ENCODE results near the gene MACF1. TPM values are rescaled to one million over a fixed set of nuclear protein-coding genes. Genes with fewer than 3 reads are reported as not detected.
"Not testable (repeated sequence)": the region's sequence is repeated elsewhere in the genome, so short reads cannot be mapped to it uniquely, and the experiment has no call there.

The MACF1 gene
- total RNA-seq, 1 experiment from 2014 or later = 189 TPM

DNA sequence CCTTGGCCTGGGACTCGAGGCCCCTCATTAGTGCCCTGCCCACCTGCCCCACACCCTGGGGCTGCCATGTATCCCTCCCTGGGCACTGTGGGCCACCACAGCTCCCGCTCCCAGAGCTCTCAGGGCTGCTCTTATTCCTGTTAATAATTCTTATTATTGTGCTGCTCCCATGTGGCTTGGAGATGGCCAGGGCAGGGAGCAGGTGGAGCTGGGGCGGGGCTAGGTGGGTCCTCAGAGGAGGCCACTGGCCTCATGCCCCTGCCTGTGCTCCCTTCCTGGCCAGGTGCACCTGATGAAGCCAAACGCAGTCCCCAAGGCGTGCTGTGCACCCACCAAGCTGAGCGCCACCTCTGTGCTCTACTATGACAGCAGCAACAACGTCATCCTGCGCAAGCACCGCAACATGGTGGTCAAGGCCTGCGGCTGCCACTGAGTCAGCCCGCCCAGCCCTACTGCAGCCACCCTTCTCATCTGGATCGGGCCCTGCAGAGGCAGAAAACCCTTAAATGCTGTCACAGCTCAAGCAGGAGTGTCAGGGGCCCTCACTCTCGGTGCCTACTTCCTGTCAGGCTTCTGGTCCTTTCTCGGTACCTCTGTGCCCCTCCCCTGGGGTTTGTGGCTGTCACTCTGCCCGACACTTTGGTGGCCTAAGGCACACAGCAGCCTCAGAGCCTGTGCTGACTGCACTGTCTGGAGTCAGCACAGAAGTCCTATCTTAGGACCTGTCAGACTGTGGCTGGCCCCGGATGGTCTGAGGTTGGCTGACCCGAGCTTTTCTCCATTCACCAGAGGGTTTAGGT, 321.1 kb downstream of the MACF1 start:
- Histone ChIP-seq H4K20me1 (ENCODE audit: insufficient read depth) (no peaks in the 10 kb centered on the region), H3K9me3 (ENCODE audit: insufficient read depth, low read depth) (no peaks in the 10 kb centered on the region), H3K79me2 (ENCODE audit: low read depth) (no peaks in the 10 kb centered on the region), H3K4me2 (no peak overlapping the region), H3K36me3 (ENCODE audit: low read depth) (no peaks in the 10 kb centered on the region), H3K27ac (no peak overlapping the region), H3K4me1 (replicated peaks; ENCODE audit: insufficient read depth) (no peaks in the 10 kb centered on the region), H2AFZ (no peak overlapping the region), H3K9me2 (ENCODE audit: insufficient read depth) (no peaks in the 10 kb centered on the region), H3K27me3 (ENCODE audit: insufficient read depth, low read depth) (no peaks in the 10 kb centered on the region), H3F3A (ENCODE audit: insufficient read depth, low read depth) (no peaks in the 10 kb centered on the region), H3K4me3 (no peak overlapping the region)
- CTCF ChIA-PET = no interaction called here
- POLR2A ChIA-PET (ENCODE audit: unreplicated experiment) = interaction anchor here (0.6 kb wide), 1 partner anchor 70 kb away, joined by 8 read pairs; no protein-coding TSS in a partner anchor
- intact Hi-C loops (cut with micrococcal nuclease; ENCODE audit: unreplicated experiment) = no loop called here
- no peak for TF ChIP-seq EZH2 (IDR thresholded peaks at IDR 0.05; ENCODE audit: low read depth)
- BruUV-seq (replicated peaks) = no TSS peak
- no peak for DNase-seq

DNA sequence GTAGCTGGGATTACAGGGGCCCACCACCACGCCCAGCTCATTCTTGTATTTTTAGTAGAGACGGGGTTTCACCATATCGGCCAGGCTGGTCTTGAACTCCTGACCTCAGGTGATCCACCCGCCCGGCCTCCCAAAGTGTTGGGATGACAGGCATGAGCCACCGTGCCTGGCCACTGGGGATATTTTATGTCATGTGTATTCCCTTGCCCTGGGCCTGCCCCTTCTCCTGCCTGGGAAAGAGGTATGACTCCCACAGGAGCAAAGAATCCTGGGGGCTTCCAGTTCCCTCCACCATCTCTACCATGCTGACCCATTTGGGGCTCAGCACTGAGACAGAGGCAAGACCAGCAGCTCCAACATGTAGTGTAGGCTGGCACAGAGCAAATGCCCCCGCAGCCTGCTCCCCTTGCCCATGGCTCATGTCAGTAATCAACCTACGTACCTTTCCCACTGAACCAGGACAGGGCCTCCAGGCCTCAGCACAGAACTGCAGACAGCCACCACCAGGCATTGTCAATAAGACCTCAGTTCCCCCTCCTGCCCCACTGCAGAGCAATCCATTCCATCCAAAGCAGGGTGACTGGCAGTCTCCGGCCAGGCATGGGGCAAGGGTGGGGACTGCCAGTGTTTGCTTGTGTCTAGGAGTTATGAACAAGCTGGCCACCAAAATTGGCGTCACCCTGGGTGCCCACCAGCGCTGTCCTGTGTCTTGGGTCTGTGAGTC, 322.1 kb downstream of the MACF1 start:
- no peaks in the 10 kb centered on the region for H3K36me3 ChIP-seq (ENCODE audit: low read depth)
- TF ChIP-seq, protein P1, sequence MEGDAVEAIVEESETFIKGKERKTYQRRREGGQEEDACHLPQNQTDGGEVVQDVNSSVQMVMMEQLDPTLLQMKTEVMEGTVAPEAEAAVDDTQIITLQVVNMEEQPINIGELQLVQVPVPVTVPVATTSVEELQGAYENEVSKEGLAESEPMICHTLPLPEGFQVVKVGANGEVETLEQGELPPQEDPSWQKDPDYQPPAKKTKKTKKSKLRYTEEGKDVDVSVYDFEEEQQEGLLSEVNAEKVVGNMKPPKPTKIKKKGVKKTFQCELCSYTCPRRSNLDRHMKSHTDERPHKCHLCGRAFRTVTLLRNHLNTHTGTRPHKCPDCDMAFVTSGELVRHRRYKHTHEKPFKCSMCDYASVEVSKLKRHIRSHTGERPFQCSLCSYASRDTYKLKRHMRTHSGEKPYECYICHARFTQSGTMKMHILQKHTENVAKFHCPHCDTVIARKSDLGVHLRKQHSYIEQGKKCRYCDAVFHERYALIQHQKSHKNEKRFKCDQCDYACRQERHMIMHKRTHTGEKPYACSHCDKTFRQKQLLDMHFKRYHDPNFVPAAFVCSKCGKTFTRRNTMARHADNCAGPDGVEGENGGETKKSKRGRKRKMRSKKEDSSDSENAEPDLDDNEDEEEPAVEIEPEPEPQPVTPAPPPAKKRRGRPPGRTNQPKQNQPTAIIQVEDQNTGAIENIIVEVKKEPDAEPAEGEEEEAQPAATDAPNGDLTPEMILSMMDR (conservative IDR thresholded peaks at IDR 0.05) = no peak
- H3K9me2 ChIP-seq (ENCODE audit: insufficient read depth) = no peaks in the 10 kb centered on the region
- H3K79me2 ChIP-seq (ENCODE audit: low read depth) = no peaks in the 10 kb centered on the region
- POLR2A ChIA-PET (ENCODE audit: unreplicated experiment) = interaction anchor here (0.6 kb wide), 1 partner anchor 69 kb away, joined by 8 read pairs; no protein-coding TSS in a partner anchor
- no peaks in the 10 kb centered on the region for H3K9me3 ChIP-seq (ENCODE audit: insufficient read depth, low read depth)
- H3K4me3 ChIP-seq = no peak overlapping the region
- H3K27ac ChIP-seq = no peak overlapping the region
- H2AFZ ChIP-seq = no peak overlapping the region
- intact Hi-C loops (cut with micrococcal nuclease; ENCODE audit: unreplicated experiment) = no loop called here
- H3K4me2 ChIP-seq = no peak overlapping the region
- H3K27me3 ChIP-seq (ENCODE audit: insufficient read depth, low read depth) = no peaks in the 10 kb centered on the region
- BruUV-seq (replicated peaks) = no TSS peak
- CTCF ChIA-PET = no interaction called here
- no peak for DNase-seq
- H3F3A ChIP-seq (ENCODE audit: insufficient read depth, low read depth) = no peaks in the 10 kb centered on the region
- H4K20me1 ChIP-seq (ENCODE audit: insufficient read depth) = no peaks in the 10 kb centered on the region
- no peaks in the 10 kb centered on the region for H3K4me1 ChIP-seq (replicated peaks; ENCODE audit: insufficient read depth)

DNA sequence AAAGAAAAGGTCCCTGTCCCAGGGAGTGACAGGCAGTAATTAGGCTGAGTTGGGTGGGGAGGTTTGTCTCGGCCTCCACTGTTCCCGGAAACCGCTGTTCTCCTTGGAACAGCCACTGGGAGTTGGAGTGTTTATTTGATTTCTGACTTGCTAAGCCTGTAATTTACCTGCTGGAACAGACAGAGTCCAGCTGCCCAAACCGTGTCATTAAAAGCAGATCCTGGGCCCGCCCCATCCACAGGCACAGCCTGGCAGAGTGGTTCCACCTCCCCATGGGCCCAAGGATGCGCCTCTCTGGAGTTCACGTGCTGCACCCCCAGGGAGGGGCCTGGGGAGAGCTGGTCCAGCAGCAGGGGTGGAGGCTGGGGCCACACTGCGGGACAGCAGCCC, 322.7 kb downstream of the MACF1 start:
- H3K79me2 ChIP-seq (ENCODE audit: low read depth); CTCF ChIA-PET; BruUV-seq (replicated peaks); POLR2A ChIA-PET (ENCODE audit: unreplicated experiment); H3K4me2 ChIP-seq; DNase-seq; H4K20me1 ChIP-seq (ENCODE audit: insufficient read depth); H3K9me3 ChIP-seq (ENCODE audit: insufficient read depth, low read depth); H3K4me3 ChIP-seq; H3K4me1 ChIP-seq (replicated peaks; ENCODE audit: insufficient read depth); H3K9me2 ChIP-seq (ENCODE audit: insufficient read depth); H3F3A ChIP-seq (ENCODE audit: insufficient read depth, low read depth); H3K27ac ChIP-seq; H3K27me3 ChIP-seq (ENCODE audit: insufficient read depth, low read depth); intact Hi-C loops (cut with micrococcal nuclease; ENCODE audit: unreplicated experiment); H3K36me3 ChIP-seq (ENCODE audit: low read depth); H2AFZ ChIP-seq: not testable (repeated sequence)

DNA sequence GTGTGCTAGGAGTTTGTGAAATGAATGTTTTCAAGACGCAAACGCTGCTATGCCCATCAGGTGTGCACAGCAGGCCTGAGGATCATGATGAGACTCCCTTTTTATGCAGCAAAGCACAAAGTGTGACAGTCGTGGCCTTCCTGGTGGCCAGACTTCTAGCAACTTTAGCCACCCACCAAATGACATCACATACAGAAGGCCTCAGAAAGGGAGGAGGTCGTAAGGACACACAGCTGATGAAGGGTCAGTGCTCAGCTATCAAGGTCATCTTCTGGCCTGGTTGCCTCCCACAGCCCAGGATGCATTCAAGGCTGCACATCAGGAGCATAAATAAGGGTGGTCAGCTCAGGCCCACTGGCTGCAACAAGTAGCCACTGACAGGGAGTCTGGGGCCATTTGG, 323.6 kb downstream of the MACF1 start:
- Histone ChIP-seq H3K4me1 (replicated peaks; ENCODE audit: insufficient read depth) (no peaks in the 10 kb centered on the region), H3F3A (ENCODE audit: insufficient read depth, low read depth) (no peaks in the 10 kb centered on the region), H3K27ac (no peak overlapping the region), H3K27me3 (ENCODE audit: insufficient read depth, low read depth) (no peaks in the 10 kb centered on the region), H3K79me2 (ENCODE audit: low read depth) (no peaks in the 10 kb centered on the region), H2AFZ (no peak overlapping the region), H3K36me3 (ENCODE audit: low read depth) (no peaks in the 10 kb centered on the region), H3K4me2 (no peak overlapping the region), H4K20me1 (ENCODE audit: insufficient read depth) (no peaks in the 10 kb centered on the region), H3K4me3 (no peak overlapping the region), H3K9me2 (ENCODE audit: insufficient read depth) (no peaks in the 10 kb centered on the region), H3K9me3 (ENCODE audit: insufficient read depth, low read depth) (no peaks in the 10 kb centered on the region)
- TF ChIP-seq, protein P1 (conservative IDR thresholded peaks at IDR 0.05) = no peak
- no peak for TF ChIP-seq EZH2 (IDR thresholded peaks at IDR 0.05; ENCODE audit: low read depth)
- BruUV-seq (replicated peaks) = no TSS peak
- intact Hi-C loops (cut with micrococcal nuclease; ENCODE audit: unreplicated experiment) = no loop called here
- ChIA-PET POLR2A (ENCODE audit: unreplicated experiment) (no interaction called here), CTCF (no interaction called here)
- DNase-seq = no peak

Data from PC-9 (cell line).